SKM-1 treated with dmso at 0.1 percent for 144 hours (cell line): ENCODE data around the gene KIAA1614.

Experiments
- DNase-seq: peaks from one replicate; lab custom pipeline; 2025; ENCODE audit not compliant: unreplicated experiment; lab: John Stamatoyannopoulos, UW

KIAA1614 gene

DNA sequence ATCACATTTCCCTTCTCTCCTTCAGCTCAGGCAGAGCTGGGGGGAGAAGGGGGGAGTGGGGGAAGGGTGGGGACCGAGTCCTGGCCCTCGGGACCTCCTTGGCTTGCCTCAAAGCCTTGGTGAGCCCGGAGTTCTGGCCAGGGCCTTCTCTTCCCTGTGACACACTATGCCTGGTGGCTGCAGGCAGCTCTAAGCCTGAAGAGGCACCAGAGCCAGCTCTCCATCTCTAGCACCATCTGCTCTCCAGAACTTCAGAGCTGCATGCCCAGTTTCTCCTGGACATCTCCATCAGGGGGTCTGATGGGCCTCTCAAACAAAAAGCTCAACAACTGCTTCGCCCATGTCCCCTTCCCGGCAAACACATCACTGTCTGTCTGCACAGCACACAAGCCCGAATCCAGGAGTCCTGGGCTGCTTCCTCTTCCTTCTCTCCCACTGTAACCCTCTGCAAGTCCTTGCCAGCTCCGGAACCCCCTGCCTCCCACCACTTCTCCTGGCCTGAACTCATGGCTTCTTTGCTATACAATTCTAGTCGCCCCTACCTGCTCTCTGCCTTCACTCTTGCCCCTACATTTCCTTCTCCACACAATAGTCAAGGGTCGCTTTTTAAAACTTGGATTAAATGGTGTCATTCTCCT lies 26.5 kb downstream of the KIAA1614 start:
- DNase-seq, result no peak

DNA sequence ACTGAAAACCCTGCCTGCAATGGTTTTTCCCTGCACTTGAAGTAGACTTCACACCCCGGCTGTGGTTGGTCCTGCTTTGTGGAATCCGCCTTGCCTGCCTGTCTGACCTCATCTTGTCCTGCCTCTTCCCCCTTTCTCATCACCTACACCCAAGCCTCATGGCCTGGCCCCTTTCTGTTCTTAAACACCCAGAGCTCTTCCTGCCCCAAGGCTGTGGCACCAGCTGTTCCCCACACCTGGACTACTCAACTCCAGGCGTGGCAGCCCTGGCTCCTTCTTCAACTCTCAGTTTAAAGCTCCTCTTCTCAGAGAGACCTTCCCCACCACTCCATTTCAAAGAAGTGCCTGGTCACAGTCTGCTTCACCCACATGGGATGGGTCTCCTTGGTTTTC lies 27.0 kb downstream of the KIAA1614 start:
- no peak for DNase-seq

DNA sequence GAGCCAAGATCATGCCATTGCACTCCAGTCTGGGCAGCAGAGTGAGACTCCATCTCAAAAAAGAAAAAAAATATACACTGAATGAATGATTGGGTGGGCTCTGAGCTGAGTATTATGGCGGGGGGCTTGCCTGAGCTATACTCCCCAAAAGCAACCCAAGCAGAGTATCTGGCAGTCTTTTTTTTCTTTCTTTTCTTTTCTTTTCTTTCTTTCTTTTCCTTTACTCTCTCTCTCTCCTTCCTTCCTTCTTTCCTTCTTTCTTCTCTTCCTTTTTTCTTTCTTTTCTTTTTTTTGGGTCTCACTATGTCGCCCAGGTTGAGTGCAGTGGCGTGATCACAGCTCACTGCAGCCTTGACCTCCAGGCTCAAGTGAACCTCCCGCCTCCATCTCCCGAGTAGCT lies 27.7 kb downstream of the KIAA1614 start:
- no peak for DNase-seq

DNA sequence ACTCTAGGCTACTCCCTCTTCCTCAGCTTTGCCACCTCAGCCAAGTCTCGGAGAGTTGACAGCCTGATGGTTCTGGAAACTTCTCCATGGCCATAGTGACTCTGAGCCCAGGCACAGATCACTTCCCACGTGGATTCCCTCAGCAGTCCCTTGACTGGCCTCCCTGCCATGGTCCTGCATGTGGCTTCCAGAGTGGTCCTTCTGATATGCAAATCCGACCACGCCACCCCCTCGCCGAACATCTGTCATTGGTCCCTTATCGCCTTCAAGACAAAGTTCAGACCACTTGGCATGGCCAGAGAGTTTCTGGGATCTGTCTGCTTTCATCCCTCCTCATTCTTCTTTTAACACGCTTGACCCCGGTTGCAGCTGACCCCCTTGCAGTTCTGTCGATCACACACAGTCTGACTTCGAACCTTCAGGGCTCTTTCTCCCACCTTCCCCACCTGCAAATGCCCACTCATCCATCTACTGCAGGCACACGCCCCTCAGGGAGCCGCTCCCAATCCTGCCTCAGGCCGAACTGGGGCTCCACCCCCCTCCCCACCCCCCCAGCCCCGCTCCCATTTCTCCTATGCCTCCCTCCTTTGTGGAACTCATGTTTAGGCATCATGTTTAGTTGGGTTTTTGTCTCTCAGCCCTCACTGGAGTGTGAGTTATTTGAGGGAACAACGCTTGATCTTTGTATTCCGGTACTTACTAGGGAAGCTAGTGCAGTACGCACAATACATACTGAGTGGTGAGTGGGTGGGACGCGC lies 29.0 kb downstream of the KIAA1614 start:
- no peak for DNase-seq

DNA sequence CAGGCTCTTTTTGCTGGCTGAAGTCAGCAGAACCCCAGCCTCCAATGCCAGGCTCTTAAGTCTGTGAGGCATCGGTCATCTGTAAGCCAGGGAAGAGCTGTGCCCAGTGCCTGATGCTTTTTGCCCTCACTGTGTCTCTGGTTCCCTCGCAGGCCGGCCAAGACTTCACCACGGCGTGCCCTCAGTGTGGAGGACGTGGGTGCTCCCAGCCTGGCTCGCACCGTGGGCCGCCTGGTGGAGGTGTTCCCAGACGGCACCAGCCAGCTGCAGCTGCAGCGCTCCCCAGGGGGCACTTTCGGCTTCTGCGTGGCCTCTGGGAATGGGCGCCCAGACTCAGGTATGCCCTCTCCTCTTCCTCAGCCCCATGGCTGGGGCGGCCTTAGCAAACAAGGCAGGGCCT lies 32.5 kb downstream of the KIAA1614 start:
- DNase-seq, result no peak

DNA sequence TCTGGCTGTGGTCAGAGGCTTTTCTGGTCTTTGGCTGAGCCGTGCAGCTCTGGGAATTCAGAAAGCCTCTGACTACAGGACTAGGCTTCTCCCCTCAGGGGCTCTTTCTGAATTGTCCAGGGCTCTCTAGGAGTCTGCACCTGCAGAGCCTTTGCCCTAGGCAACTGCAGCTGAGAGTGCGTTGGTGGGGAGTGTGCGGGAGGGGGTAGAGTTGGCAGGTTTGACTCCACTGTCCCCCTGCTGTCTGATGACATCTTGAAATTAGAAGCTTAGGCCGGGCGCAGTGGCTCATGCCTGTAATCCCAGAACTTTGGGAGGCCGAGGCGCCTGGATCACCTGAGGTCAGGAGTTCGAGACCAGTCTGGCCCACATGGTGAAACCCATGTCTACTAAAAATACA lies 32.9 kb downstream of the KIAA1614 start:
- DNase-seq, result no peak

DNA sequence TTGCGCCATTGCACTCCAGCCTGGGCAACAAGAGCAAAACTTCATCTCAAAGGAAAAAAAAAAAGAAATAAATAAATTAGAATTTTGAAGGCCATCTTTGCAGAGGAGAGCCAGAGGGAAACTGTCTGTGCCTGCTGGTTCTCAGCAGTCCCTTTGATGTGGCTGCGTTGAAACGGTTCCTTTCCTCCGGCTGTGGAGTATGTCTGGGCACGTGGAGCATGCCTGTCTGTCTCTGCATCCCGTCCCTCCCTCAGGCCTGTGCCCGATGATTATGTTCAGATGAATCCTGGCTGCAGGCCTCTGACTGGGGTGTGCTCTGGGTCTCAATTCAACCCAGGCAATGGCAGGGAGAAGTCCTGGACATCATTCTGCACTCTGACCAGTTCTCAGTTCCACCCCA lies 33.4 kb downstream of the KIAA1614 start:
- no peak for DNase-seq

DNA sequence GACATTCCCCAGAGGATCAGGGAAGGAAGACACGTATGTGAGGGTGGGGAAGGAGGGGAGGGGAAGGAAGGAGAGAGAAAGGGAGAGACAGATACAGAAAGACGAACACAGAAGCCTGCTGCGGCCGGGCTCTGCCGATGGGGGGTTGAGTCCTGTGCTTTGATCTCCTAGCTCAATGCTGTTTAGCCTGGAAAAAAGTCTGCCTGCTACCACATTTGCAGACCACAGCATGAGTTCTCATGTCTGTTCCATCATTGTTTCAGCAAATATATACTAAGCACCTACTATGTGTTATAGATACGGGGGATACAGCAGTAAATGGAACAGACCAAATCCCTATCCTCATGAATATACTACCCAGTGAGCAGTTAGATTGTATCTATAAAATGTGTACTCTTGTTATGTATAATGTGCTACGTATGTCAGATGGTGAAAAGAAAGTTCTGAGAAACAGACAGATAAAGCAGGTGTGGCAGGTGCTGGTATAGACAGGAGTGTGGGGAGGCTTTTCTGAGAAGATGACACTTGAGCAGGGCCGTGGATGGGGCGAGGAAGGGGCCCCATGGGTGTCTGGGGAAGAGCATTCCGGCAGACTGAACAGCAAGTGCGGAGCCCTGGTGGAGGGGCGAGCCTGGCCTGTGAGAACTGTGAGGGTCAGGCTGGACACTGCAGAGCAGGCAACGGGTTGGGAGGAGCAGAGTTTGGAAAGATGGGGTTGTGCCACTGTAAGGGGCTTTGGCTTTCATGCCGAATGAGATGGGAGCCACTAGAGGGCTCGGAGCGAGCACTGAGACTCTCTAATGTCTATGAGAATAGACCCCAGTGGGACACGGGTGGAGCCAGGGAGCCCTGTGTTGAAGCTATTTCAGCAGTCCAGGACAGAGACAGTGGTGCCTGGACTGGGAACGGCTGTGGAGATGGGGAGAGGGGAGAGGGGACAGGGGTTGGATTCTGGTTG lies 34.1 kb downstream of the KIAA1614 start:
- no peak for DNase-seq

DNA sequence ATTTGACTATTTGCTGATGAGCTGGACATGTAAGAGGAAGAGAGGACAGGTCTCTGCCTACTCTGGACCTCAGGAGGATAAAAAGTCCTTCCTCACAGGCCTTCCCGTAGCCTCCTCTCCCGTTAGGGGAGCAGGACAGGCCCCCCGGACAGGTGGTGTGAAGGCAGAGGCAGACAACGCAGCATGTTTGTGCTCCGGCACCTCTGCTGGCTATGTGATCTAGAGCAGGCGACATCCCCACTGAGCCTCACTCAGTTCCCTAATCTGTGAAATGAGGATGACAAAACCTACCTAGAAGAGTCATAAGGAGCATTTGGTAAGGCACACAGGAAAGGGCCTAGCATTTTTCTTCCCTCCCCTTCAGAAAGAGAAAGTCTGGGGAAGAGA lies 34.8 kb downstream of the KIAA1614 start:
- no peak for DNase-seq

DNA sequence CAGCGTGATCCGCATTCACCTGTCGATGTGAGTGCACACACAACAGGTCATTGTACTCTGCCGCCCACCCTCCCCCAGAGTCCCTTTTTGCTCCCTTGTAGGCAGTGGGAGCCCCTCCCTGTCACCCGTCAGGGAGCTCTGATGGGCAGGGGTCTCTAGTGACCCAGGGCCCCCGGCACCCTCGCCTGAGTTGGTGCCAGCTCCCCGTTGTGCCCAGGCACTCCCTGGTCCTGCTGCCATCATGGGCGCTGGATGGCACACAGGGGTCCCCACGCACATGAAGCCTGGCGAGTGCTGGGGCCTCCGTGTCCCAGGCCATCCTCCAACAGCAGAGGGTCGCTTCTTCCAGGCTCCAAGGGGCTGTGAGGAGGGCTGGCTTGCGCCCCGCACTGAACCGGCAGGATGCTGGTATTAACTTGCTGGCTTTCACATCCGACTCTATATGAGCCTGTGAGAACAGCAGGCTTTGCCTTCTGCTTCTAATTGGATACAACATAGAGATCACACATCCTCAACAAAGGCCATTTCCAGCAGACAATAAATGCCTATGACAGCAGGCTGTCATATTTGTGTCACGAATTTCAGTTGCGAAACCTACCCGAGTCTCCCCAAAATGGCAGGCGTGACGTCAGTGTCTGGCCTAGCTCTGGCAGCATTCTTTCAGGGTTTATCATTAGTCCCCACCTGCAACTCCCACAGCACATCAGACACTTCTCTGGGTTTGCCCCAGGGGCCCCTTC lies 35.4 kb downstream of the KIAA1614 start:
- DNase-seq, result no peak

DNA sequence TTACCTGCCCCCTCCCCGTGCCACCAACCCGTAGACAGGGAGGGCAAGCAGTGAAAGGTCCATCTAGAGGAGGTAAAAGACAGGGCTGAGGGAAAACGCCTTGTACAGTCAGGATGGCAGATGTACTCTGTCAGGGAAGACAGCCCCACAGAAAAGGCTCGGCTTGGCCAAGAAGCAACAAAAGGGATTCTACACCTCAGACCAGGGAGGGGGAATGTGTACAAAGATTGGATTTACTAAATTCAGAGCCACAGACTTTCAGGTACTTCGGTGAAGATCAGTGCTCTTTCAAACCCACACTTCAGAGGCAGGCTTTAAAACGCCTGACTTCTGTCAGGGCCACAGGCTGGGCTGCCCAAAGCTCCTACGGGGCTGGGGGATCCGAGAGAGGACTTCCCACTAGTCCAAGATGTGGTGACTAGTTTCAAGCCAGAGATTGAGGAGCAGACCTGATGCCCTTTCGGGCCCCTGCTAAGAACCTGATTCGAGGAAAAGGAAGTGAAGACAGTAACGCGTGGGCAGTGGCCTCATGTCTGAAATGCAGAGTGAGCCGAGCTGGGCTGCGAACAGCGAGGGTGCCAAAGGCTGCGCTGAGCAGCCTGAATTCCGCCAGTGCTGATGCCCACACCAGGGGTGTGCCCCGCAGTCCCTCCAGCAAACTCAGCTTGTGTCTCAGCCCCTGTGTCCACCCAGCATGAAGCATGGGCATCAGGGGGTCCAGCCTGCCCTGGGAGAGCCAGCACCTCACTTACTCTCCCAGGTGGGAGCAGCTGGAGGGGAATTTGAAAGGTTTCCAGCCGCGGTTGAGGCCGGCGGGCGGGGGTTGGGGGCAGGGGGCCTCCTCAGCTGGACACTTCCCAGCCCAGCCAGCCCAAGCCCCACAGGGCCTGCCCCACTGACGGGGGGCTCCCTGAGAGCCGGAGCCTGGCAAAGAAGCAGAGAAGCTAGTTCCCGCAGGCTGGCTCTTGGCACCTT lies 36.2 kb downstream of the KIAA1614 start:
- DNase-seq, result no peak

DNA sequence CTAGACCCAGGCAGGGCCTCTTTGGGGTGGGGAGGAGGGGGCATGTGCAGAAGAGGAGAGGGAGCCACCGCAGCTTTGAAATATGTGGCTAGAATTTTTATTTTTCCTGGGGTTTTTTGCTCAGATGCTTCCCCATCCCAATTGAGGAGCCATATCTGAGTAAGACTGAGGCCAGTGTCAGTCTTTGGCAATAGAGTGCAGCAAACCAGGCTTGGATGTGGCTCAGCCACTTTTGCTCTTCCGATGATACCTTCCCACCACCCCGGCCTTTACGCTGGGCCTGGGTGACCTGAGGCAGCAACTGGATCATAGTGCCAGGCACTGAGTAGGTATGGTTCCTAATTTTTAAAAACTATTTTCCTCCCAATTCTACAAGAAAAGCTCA lies 36.9 kb downstream of the KIAA1614 start:
- DNase-seq, result no peak

DNA sequence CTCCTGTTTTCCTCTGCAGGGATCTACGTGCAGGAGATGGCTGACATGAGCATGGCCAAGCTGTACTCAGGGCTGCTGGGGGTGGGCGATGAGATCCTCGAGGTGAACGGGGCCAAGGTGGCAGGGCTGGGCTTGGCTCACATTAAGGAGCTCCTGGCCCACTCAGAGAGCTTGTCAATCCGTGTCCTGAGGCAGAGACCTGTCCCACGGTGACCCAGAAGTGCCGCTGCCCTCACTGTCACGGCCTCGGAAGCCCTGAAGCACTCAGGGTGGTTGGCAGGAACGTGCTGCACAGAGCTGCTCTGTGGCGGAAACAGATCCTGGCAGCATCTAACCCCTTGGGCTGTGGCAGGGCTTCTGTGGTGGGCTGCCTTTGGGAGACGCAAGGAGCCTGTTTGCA lies 37.6 kb downstream of the KIAA1614 start:
- no peak for DNase-seq

DNA sequence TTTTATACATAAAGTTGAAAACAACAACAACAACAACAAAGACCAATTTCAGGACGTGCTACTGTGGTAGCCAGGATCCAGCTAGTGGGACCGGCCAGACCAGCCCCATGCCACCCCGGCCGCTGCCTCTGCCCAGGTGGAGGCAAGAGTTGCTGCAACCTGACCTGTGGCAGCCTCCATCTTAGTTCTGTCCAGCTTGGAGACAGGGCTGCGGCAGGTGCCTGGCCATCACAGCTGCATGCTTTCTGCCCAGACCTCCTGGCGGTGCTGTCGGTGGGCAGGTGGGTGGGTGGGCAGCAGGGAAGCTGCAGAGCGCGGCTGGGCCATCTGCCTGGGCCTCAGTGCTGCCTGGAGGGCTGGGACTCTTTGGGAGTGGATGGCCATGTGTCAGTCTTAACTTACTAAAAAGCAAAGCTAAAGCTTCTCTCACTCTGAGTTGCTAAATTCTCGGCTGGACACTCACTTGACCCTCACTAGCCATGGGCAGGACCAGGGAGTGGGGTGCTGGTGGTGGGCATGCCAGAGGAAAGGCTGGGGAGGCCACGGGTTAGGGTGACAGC lies 38.6 kb downstream of the KIAA1614 start:
- no peak for DNase-seq

DNA sequence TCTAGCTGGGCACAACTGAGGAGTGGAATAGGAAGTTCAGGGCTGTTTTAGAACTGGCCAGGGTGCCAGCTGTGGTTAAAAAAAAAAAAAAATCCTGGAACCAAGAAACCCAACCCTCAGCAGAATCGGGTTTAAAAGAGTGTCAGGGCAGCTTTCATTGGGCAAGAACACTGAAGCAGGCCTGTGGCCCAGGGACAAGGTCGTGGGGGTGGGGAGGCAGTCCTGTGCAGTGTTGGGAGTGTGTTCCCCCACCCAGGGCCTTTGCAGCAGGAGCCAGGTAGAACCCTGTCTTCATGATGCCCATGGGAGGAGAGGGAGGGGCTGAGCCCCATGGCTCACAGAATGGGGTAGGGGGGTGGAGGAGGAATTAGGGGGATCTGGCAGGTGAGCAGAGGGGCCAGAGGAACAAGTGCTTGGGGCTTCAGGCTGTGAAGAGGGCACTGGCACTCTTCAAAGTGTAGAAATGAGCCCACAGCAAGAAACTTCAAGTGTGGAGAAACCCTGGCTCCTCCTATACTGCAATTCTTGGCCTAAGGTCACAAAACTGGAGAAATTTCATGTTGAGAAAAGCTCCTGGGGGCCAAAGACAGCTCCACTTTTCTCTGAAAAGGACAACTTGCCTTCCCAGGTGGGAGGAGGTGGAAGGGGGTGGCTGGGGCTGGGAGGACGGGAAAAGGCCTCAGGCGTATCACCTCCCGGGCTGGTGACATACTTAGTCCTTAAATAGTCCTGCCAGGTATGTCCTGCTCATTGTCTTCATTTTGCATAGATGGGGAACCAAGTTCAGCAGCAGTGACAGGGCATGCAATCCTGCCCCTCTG lies 39.3 kb downstream of the KIAA1614 start:
- no peak for DNase-seq

DNA sequence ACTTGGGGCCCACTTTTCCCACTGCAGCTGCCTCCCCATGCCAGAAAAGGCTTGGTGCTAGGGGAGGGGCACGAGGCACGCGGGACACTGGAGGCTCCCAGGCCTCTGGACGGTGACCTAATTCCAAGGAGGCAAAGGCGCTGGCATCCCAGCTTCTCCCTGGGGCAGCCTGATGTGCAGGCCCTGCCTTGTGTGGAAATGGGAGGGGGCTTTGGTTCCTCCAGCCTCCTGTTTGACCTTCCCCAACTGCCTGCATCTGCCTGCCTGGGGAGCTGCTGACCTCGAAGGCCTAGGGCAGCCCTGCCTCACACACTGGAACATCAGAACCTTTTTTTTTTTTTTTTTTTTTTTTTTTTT lies 39.9 kb downstream of the KIAA1614 start:
- DNase-seq, result no peak

DNA sequence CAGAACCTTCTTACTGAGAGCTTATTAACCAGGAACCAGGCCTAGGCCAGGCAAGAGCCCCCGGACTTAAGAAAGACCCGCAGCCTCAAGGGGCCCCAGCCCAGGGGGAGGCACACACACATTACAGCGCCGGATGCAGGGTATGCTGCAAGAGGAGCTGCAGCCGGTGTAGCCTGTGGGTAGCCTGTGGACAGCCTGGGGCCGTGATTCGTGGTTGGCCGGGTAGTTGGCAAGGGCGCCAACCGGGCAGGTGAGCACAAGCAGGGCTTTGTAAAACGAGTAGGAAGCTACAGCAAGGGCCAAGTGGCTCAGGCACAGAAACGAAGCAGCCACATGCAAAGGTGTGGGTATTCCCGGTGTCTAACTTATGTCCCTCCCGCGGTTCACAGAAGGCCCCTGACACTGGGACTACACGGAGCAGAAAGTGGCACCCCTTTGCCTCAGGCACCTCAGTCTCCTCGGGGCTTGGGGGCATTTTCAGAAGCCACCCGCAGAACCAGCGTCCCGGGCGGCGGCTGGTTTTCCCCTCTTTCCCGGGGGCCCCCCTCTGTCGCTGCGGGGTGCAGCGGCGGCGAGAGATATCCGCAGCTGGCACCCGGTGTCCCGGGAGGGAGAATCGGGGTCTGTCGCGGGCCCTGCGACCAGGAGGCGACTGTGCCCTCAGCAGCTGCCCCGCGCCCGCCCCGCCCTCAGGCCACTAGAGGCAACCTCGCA lies 40.8 kb downstream of the KIAA1614 start:
- peak; percentile 45 for DNase-seq
